Measurements from ENCODE around the gene HRH2.

GRCh38 chr5:175697846-175698245 is 40.0 kb downstream of the HRH2 start:
- TF ChIP-seq, protein P1, sequence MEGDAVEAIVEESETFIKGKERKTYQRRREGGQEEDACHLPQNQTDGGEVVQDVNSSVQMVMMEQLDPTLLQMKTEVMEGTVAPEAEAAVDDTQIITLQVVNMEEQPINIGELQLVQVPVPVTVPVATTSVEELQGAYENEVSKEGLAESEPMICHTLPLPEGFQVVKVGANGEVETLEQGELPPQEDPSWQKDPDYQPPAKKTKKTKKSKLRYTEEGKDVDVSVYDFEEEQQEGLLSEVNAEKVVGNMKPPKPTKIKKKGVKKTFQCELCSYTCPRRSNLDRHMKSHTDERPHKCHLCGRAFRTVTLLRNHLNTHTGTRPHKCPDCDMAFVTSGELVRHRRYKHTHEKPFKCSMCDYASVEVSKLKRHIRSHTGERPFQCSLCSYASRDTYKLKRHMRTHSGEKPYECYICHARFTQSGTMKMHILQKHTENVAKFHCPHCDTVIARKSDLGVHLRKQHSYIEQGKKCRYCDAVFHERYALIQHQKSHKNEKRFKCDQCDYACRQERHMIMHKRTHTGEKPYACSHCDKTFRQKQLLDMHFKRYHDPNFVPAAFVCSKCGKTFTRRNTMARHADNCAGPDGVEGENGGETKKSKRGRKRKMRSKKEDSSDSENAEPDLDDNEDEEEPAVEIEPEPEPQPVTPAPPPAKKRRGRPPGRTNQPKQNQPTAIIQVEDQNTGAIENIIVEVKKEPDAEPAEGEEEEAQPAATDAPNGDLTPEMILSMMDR (conservative IDR thresholded peaks at IDR 0.05 in 1 of 2, IDR thresholded peaks at IDR 0.05 in 1 of 2; ENCODE audit: low read depth in 1 of 2, low read length in 2 of 2) = no peak
- TF ChIP-seq EZH2 (IDR thresholded peaks at IDR 0.05; ENCODE audit: low read length, missing control alignments) = no peak

Data from fibroblast of lung (primary cell).